HepG2 (cell line): ENCODE measurements around the gene ZSWIM6. TPM values are rescaled to one million over a fixed set of nuclear protein-coding genes. Genes with fewer than 3 reads are reported as not detected.

Experiments used
- ARID5B ChIP-seq: IDR thresholded peaks from 2 replicates; pipeline ENCODE4 v1.4.0; 2020; ENCODE audit warnings: mild to moderate bottlenecking, missing genetic modification reagents
- CEBPB ChIP-seq: IDR thresholded peaks from 2 replicates; pipeline ENCODE4 v1.6.1; 2011; ENCODE audit warnings: low read depth, low read length, improper control_type of control experiment, borderline replicate concordance
- HMG20A ChIP-seq: IDR thresholded peaks from 2 replicates; pipeline ENCODE4 v1.6.1; 2016; ENCODE audit warnings: borderline replicate concordance
- HNF4A ChIP-seq: sonication (generic); formaldehyde crosslinking; IDR thresholded peaks from 2 replicates; pipeline ENCODE4 v1.4.0; 2020; ENCODE audit warnings: missing genetic modification reagents
- KLF12 ChIP-seq: sonication (generic); formaldehyde crosslinking; IDR thresholded peaks from 2 replicates; pipeline ENCODE4 v1.4.0; 2020; ENCODE audit warnings: missing genetic modification reagents, borderline replicate concordance
- MED1 ChIP-seq: sonication (generic); formaldehyde crosslinking; IDR thresholded peaks from 2 replicates; pipeline ENCODE4 v1.4.0; 2020; ENCODE audit warnings: missing genetic modification reagents
- SMC3 ChIP-seq: IDR thresholded peaks from 2 replicates; pipeline ENCODE4 v1.6.1; 2011; ENCODE audit warnings: low read length, improper control_type of control experiment
- TMF1 ChIP-seq: sonication (generic); formaldehyde crosslinking; IDR thresholded peaks from 2 replicates; pipeline ENCODE4 v1.8.1; 2022; ENCODE audit warnings: low read depth, missing genetic modification reagents
- ZHX2 ChIP-seq, 2 experiments: sonication (generic) in 1 of 2; formaldehyde crosslinking in 1 of 2; IDR thresholded peaks; 2 replicates each; pipeline versions ENCODE4 v1.6.1 to v1.9.0; 2014 to 2022; ENCODE audit warnings: antibody characterized with exemption in 1 of 2, borderline replicate concordance in 1 of 2, inconsistent platforms in 1 of 2, low read depth in 1 of 2, missing genetic modification reagents in 1 of 2
- ZNF331 ChIP-seq: sonication (generic); formaldehyde crosslinking; IDR thresholded peaks from 2 replicates; pipeline ENCODE4 v1.4.0; 2020; ENCODE audit warnings: missing genetic modification reagents
- polyA plus RNA-seq, 8 experiments: library from polyadenylated mRNA; depleted of rRNA in 3 of 8; stranded (reverse) in 7 of 8; unstranded in 1 of 8; fragments of >200 nt; fragmentation: Illumina TruSeq in 4 of 8; extraction: Trizol in 4 of 8; gene quantifications; 2 replicates each; pipeline versions ENCODE4 v1.2.1 to v1.2.3, GENCODE V29; 2011 to 2016; ENCODE audit warnings: low read depth in 4 of 8, missing spikeins in 1 of 8, mixed read lengths in 1 of 8; ENCODE audit not compliant: insufficient read depth in 1 of 8
- total RNA-seq, 5 experiments: library from RNA; depleted of rRNA; stranded (reverse); fragments of >200 nt; fragmentation: Illumina TruSeq; extraction: Trizol; gene quantifications; 2 replicates each; pipeline ENCODE4 v1.2.3, GENCODE V29; 2016; ENCODE audit warnings: low read depth in 1 of 5

The ZSWIM6 gene
- total and polyA plus RNA-seq, 2 of the 13 experiments (the other 11 are each of a cell fraction or from before 2014, with no cell fraction given) = 0.82 to 1.9 TPM

- TF ChIP-seq KLF12 (CRISPR knock-in tag) = no peak
- TF ChIP-seq CEBPB = peak; percentile 86
- TF ChIP-seq HMG20A = peak; percentile 37; the same call in 1 of the 2 replicates
- TF ChIP-seq TMF1 (CRISPR knock-in tag) = no peak
- 0 out of 2 replicates have a peak, but pooled peaks have one; percentile 11 for TF ChIP-seq MED1 (CRISPR knock-in tag)
- TF ChIP-seq ARID5B (CRISPR knock-in tag) = peak; percentile 42; the same call in 1 of the 2 replicates
- TF ChIP-seq ZHX2 (IDR thresholded peaks at IDR 0.05; ENCODE audit: low read depth) = no peak
- no peak for TF ChIP-seq ZHX2 (CRISPR knock-in tag; IDR thresholded peaks at IDR 0.05; ENCODE audit: borderline replicate concordance)
- no peak for TF ChIP-seq ZNF331 (CRISPR knock-in tag)
- 0 out of 2 replicates have a peak, but pooled peaks have one; percentile 13 for TF ChIP-seq SMC3
- 0 out of 2 replicates have a peak, but pooled peaks have one; percentile 19 for TF ChIP-seq HNF4A
Measured at GRCh38 chr5:61327760-61328753, 4.0 kb upstream of the ZSWIM6 start (continued).
